RKO (cell line): ENCODE results near the gene LRRTM1.

Source experiments
- DNase-seq: peaks from one replicate; pipeline ENCODE4 v3.0.0-alpha.2; 2016; ENCODE audit warnings: low spot score

LRRTM1 gene

GRCh38 chr2:80302314-80303005, 2.1 kb downstream of the LRRTM1 start:
- no peak for DNase-seq

GRCh38 chr2:80302001-80302313, 2.6 kb downstream of the LRRTM1 start:
- no peak for DNase-seq

- DNase-seq: no peak
These were observed 3.6 kb downstream of the LRRTM1 start for GRCh38 chr2:80300954-80301353.

GRCh38 chr2:80300346-80300745, 4.2 kb downstream of the LRRTM1 start:
- DNase-seq: no peak

- DNase-seq: no peak
These were observed 4.9 kb downstream of the LRRTM1 start for GRCh38 chr2:80299661-80300060.

GRCh38 chr2:80298954-80299353, 5.6 kb downstream of the LRRTM1 start:
- no peak for DNase-seq

- DNase-seq: no peak
These were observed 11.5 kb downstream of the LRRTM1 start for GRCh38 chr2:80293039-80293438.

- DNase-seq: no peak
These were observed 12.1 kb downstream of the LRRTM1 start for GRCh38 chr2:80292474-80292873.

- no peak for DNase-seq
These were observed 12.9 kb downstream of the LRRTM1 start for GRCh38 chr2:80291656-80292055.

GRCh38 chr2:80288576-80288975, 16.0 kb downstream of the LRRTM1 start:
- no peak for DNase-seq

- DNase-seq: no peak
These were observed 23.5 kb downstream of the LRRTM1 start for GRCh38 chr2:80281049-80281448.

- no peak for DNase-seq
These were observed 24.0 kb downstream of the LRRTM1 start for GRCh38 chr2:80280598-80280997.

GRCh38 chr2:80269806-80270205, 34.7 kb downstream of the LRRTM1 start:
- DNase-seq: no peak

GRCh38 chr2:80266231-80266630, 38.3 kb downstream of the LRRTM1 start:
- no peak for DNase-seq

- DNase-seq: no peak
These were observed 45.3 kb downstream of the LRRTM1 start for GRCh38 chr2:80259292-80259691.

GRCh38 chr2:80258793-80259192, 45.8 kb downstream of the LRRTM1 start:
- no peak for DNase-seq

GRCh38 chr2:80258341-80258740, 46.2 kb downstream of the LRRTM1 start:
- no peak for DNase-seq

- DNase-seq: no peak
These were observed 47.1 kb downstream of the LRRTM1 start for GRCh38 chr2:80257450-80257849.

- no peak for DNase-seq
These were observed 47.8 kb downstream of the LRRTM1 start for GRCh38 chr2:80256782-80257167.

GRCh38 chr2:80255918-80256781, 48.4 kb downstream of the LRRTM1 start:
- DNase-seq: peak; percentile 13

GRCh38 chr2:80252294-80252986, 52.1 kb downstream of the LRRTM1 start:
- DNase-seq: no peak
